Measurements from ENCODE around the gene BPIFA2.
"Not testable (repeated sequence)": the region's sequence is repeated elsewhere in the genome, so short reads cannot be mapped to it uniquely, and the experiment has no call there.

Gene BPIFA2, protein sequence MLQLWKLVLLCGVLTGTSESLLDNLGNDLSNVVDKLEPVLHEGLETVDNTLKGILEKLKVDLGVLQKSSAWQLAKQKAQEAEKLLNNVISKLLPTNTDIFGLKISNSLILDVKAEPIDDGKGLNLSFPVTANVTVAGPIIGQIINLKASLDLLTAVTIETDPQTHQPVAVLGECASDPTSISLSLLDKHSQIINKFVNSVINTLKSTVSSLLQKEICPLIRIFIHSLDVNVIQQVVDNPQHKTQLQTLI

DNA sequence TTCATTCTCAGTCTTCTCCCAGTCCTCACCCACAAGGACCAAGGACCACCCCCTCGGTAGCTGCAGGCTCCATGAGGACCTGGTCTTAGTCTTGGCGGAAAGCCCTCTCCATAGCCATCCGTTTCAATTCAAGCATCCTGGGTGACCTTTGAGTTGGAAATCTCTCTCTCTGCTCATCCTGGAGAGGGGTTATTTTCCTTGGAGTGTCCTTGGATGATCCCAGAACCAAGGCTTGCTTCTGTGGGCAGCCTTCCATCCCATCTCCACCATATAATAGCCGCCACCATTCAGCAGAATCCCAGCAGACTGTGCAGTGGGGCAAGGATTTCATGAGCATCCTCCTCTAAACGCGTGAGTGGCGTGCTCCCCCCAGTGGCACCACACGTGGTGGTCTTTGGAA is at the start of gene BPIFA2:
TSS of gene BPIFA2 (plus strand) at position 301 of the 400 bp plus-strand sequence. CDS start 987 bp downstream, outside the sequence.
- DNase-seq, result no peak

DNA sequence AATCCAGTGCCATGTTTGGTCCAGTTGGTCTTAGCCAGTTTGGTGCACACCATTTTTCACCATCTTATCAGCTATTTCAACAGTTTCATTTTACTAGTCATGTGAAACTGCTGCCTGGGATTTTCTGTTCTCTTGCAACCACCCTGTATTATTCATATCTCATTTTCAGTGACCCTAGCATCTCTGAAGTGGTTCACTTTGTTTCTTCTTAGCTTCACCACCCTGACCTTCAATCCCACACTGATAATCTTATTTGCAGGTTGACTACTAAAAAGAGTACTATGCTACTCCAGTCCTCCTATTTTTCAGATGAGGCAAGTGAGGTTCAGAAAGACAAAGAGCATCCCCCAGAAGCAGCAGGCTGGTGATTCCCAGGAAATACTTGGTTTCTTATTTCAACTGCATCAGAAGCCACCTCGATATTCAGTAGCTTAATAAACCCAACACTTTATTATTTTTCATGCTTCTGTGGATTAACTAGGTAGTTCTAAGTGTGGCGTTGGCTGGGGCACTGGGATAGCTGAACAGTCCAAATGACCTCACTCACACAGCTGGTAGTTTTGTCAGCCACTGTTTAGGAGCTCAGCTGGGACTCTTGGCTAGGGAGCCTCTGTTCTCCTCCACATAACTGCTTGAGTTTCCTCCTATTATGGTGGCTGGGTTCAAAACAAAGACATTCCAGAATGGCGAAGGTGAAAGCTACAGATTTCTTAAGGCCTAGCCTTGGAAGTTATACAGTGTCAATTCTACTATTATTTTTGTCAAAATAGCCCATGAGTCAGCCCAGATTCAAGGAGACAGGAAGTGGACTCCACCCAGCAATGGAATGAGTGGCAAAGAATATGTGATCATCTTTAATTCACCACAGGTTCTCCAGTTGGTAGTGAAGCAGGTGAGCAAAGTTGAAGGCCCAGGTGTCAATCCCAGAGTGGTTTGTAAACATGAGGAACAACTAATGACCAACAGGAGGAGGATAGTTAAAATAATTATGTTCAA is 47.9 kb upstream of the BPIFA2 start:
- no peak for DNase-seq

DNA sequence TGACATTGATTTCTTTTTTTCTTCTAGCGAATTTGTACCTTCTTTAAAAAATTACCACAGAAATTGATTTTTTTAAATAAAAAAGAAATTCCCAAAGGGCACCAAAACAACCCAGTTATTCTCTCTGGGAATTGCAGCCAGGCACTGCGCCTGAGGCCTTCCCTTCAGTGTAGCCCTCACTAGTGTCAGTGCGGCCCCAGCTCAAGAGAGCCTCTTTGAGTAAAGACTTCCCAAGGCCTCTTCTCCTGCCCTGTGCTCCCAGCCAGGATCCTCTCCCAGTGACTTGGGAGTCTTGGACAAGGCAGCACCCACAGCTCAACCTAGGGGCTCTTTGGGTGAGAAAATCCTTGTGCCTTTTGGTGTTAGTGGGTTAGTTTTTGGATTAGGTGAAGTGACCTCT is 47.0 kb upstream of the BPIFA2 start:
- DNase-seq, result no peak

DNA sequence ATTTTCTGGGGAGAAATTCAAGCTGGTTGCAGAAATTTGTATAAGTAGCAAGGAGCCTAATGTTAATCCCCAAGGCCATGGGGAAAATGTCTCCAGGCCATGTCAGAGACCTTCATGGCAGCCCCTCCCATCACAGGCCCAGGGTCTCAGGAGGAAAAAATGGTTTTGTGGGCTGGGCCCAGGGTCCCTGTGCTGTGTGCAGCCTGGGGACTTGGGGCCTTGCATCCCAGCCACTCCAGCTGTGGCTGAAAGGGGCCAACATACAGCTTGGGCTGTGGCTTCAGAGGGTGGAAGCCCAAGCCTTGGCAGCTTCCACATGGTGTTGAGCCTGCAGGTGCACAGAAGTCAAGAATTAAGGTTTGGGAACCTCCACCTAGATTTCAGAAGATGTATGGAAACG is 45.7 kb upstream of the BPIFA2 start:
- DNase-seq, result not testable (repeated sequence)

DNA sequence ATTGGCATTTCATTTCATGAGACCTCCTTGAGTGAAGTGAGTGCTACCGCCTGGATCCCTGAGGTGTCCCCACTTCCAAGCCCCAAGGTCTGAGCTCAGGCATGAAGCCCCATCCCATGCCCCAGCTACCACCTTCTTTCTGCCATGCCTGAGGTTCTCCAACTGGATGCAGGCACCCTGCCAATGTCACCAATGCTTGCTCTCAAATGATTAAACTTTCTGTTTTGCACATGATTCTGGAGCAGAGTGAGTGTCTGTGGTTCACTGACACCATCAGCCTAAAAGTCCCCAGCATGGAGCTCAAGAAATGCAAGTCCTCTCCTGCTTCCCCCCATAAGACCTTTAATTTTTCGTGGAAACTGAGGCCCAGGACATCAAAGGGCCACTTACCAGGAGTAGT is 43.7 kb upstream of the BPIFA2 start:
- DNase-seq, result no peak

DNA sequence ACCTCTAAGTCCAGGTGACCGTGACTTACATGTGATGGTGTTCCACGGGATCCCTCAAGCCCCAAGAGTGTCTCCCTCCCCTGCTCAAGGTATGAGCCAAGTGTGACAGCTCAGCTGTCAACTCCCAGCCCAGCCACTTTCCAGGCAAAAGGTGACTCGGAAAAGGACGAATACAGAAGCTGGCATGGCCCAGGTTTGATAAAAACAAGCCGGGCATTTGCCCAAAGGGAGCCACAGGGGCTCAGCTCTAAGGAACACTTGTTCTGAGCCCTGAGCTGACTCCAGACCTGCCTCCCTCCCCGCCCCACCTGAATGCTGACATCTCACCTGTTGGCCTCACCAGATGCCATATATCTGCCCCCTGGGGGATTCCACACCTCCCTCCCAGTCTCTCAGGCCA is 43.0 kb upstream of the BPIFA2 start:
- DNase-seq, result no peak

DNA sequence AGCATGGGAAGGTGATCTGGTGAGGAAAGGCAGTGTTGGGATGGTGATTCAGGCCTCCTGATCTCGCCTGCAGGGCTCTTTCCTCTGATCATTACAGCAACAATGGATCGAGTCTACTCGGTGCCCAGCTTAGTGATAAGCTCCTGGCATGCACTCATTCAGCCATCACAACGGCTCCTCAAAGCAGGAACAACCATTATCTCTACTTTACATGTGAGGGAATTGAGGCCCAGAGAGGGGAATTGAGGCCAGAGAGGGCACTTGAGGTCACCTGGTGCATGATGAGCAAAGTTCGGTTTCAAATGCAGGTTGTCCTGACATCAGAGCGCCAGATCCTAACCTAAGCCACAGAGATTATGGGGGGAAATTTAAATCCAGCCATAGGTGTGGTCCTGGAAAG is 42.0 kb upstream of the BPIFA2 start:
- no peak for DNase-seq

DNA sequence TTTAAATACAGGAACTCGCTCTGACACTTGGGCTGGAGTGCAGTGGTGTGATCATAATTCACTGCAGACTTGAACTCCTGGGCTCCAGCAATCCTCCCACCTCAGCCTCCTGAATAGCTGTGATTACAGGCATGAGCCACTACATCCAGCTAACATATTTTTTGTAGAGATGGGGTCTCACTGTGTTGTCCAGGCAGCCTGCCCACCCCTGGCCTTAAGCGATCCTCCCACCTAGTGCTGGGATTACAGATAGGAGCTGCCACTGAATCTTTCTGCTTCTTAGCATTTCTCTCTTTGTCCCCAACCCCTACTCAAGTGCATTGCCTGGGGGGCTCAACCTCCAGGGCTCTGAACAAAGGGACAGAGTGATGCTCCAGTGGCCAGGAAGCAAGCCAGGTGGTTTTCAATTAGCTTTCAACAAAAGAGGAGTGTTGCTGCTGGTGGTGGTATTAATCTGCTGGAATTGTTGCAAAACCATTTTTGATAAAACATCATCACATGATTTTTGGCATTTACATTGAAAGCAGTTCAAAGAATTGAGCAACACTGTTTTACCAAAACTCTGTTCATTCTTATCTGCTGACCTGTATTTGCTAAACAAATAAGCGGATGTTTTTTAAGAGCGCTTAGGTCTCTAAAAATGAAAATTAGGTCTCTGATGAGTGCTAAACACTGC is 40.4 kb upstream of the BPIFA2 start:
- no peak for DNase-seq

DNA sequence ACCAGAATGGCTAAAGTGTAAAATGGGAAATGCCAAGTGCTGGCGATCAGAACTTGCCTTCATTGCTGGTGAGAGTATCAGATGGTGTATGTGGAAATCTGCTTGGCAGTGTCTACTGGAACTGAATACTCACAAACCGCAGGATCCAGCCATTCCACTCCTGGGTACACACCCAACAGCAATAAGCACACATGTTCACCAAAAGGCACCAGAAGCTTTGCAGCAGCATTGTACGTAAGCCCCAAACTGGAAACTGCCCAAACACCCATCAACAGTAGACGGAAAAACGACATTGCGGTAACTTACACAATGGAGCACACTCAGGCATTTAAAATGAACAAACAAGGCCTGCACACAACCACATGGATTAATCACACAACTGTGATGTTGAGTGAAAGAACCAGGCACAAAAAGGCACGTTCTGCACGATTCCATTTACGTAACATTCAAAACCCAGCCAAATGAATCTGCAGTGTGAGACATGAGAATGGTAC is 37.3 kb upstream of the BPIFA2 start:
- DNase-seq, result no peak

DNA sequence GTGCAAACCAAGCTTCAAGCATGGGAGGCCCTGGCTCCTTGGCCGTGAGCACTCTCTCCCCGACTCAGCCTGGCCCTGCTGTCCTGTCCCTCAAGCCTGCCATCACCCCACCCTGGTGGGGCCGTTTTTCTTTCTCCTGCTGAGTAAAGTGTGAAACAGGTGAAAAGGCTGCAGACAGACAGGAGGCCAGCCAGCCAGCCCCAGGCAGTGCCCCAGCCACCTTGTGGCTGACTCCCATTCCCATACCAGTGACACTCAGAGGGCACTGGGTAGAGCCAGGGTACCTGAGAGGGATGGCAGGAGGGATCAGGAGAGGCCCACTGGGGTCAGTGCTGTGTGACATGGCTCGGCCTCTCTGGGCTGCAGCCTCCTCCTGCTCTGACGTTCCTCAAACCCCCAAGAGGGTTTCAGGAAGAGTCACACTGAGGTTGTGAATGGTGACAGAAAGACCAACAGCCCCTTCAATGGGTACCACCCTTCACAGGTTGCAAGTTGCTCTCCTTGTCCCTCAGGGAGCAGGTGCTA is 35.9 kb upstream of the BPIFA2 start:
- no peak for DNase-seq

DNA sequence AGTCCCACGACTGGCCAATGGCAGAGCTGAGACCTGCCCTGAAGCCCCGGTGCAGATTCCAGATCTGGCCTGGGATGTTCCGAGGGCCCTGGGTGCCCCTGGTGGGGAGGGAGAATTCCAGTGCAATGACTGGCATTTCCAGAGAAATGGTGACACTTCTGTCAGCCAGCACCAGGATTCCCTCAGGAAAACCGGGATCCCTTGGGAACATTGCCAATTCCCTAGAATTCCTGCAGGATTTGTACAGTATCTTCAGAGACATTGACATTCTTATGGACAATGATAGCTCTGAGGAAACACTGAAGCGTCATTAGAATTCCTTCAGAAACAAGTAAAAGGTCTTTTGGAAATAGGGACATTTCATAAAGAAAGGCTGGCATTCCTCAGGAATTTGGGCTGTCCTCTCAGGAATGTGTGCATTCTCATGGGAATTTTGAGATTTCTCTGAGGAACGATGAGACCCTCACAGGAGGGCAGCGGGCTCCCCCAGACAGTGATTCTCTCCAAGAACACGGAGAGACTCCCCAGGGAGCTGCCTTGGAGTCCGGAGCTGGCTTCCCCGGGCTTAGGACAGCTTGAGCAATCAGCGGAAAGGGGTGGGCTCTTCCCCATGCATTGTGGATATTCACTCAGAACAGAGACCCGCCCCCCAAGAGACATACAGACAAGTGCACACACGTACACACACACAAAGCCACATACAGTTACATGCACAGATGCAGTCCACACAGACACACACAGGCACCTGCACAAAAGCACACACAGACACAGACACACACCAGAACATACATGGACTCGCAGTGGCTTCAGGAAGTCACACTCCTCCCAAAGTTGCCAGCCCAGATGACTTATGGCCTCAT is 35.2 kb upstream of the BPIFA2 start:
- DNase-seq, result no peak

DNA sequence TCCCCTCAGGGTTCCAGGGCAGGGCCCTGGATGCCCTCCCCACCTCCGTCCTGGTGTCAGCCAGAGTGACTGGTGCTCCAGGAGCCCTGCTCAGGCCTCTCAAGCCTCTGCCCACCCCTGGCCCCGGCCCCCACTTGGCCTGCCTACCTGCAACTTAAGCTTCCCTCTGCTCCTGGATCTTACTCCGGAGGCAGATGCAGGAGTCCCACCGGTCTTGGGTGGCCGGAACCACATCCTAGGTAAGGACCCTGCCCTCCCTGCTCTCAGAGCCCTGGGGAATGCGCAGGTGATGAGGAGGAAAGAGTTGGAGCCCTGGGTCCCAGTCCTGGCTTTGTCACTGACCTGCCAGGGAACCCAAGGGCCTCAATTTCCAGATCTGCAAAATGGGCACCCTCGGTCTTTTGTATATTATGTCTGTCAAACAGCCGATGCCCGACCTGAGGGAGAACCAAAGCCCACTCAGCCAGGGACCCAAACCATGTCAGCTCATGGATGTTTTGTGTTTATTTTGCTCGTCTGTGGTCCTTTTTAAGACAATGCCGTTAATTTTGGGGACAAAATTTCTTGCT is 34.5 kb upstream of the BPIFA2 start:
- DNase-seq, result no peak

DNA sequence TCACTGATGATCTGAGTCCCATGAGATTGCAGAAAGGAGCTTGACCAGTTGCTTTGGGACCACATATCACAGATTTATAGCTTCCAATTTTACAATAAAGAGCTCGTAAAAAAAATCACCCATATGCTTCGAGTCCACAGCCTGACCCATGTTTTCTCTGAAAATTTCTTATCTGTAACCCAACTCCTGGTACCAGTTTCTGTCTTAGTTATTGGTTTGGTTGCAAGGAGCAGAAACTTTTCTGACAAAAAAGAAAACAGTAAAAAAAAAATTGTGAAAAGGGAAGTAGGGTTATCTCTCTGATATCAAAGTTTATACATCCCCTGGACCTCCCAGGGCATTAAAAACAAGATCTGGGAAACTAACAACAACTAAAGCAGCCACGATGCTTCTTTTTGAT is 30.8 kb upstream of the BPIFA2 start:
- DNase-seq, result no peak

DNA sequence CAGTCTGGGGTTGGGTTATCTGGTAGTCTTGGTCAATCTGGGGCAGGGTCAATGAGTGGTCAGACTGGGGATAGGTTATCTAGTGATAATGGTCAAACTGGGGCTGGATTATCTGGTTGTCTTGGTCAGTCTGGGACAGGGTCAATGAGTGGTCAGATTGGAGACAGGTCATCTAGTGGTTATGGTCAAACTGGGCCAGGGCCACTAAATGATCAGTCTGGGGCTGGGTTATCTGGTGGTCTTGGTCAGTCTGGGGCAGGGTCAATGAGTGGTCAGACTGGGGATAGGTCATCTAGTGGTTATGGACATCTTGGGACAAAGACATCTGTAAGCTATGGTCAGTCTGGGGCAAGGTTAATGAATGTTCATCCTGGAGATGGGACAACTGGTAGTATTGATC is 28.5 kb upstream of the BPIFA2 start:
- no peak for DNase-seq

DNA sequence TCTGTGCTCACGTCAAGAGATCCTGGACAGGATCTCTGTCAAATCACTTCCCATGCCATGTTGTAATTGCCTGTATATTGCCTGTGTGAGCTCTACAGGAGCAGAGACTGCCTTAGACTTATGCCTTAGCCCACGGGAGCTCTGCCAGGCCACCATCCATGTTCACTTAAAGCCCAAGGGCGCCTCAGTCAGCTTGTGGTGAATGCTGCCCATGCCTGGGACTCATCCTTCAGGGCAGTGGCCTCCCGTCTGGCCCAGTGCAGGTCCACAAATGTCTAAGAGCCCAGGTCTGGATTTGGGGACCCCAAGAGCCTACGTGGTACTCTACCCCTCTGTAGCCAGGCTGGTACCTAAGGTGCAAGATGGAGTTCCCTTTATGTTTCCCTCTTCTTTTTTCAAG is 22.4 kb upstream of the BPIFA2 start:
- no peak for DNase-seq

DNA sequence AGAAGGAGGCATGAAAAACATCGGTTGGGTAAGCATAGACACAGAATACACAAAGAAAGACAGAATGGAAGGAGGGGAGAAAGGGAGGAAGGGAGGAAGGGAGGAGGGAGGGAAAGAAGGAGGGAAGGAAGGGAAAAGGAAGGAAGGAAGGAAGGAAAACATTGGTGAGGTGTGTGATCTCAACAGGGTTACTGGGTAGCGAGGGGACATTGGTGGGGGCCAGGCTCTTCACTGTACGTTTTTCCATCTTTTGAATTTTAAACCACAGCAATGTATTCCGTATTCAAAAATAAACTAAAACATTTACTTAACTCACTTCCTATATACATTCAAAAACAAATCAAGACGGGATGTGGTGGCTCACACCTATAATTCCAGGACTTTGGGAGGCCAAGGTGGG is 20.7 kb upstream of the BPIFA2 start:
- no peak for DNase-seq

DNA sequence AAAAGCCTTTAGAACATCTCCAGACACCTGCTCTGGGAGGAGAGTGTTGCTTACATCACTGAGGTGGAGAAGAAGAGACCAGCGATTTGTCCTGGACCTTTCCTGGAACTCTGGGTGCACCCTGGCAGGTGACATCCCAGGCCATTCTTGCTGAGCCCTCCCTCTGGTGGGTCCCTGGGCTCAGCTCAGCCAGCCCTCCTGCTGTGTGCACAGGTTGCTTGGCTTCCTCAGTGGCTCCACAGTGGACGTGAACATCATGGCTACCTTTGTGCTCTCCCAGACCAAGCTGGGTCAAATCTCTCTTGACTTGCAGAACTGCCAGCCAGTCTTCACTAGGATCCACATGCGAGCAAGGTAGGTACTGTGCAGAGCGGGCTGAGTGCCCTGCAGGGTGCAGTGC is 19.9 kb upstream of the BPIFA2 start:
- DNase-seq, result no peak

DNA sequence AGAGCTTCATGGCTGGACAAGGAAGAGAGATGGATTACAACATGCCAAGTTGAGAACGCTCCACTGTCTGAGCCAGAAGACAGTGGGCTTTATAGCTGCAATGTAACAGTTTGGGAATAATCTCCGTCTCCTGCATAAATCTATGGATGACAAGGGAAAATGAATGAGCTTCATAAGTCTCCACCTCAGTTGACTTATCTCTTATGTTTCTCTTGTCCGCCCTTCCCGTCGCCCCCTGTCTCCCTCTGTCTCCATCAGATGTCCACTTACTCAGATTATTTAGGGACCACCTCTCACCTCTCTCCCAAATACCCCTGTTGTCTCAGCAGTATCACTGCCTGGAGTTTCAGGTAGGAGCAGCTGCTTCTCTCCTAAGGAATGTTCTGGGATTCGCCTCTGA is 13.7 kb upstream of the BPIFA2 start:
- DNase-seq, result no peak

DNA sequence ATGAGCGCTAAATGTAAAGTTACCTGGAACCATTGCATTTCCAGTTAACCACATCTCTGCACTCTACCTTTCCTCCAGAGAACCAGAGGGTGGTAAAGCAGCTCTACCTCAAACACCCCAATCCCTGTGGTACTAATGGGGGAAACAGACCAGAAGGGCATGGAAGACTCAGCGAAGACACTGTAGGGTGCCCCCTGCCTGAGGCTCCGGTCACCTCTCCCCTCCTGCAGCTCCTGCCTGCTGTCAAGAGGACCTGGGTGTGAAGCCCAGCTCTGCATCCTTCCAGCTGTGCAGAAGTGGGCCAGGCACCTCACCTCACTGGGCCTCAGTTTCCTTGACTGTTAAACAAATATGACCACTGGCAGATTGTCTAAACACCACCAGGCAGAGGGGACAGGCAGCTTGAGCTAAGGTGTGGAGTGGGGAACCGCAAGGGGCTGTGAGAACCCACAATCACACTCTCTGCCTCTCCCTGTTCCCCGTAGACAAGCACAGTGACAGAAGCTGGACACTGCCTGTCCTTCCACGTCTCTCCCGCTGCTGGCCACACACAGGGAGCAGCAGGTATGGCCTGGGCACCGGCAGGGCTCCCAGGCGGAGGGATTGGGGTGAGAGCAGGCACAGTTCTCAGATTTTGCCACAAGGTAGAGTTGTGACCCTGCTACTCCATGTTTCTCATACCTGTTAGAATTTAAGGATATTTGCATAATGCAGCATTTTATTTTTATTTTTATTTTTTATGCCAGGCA is 9.1 kb upstream of the BPIFA2 start:
- no peak for DNase-seq

DNA sequence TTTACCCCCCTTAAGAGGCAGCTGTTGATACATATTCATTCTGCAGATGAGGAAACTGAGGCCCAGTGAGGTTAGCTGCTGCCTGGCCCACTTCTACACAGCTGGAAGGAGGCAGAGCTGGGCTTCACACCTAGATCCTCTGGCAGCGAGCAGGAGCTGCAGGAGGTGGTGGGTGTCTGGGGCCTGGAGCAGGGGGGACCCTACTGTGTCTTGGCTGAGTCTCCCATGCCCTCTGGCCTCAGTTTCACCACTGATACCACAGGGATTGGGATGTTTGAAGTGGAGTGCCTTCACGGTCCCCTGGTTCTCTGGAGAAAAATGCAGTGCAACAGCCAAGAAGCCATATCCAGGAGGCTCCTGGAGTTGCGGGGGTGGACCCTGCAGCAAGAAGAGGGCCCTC is 8.2 kb upstream of the BPIFA2 start:
- DNase-seq, result no peak

DNA sequence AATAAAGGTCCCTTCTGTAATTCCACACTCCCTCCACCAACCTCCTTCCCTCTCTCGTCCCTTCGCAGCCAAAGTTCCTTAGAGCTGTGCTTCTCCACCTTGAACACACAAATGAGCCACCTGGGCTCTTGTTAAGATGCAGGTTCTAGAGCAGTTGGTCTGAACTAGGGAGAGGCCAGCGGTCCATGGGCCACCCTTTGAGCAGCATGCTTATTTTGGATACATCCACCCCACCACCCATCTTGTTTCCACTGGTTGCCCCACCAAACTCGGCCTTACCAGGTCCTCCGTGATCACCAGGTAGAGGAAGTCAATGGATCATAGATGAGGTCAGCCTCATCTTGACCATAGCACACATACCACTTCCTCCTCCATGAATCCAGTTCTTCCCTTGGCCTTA is 7.3 kb upstream of the BPIFA2 start:
- no peak for DNase-seq
